CD4-positive, alpha-beta memory T cell (primary cell): Measurements from ENCODE around the gene WNT8B. TPM values are rescaled to one million over a fixed set of nuclear protein-coding genes. Genes with fewer than 3 reads are reported as not detected.

Experiments
- CTCF ChIA-PET: fragments of 350-600 bp; sonication (Branson Sonifier 250); formaldehyde crosslinking; loops from one replicate; lab custom pipeline; 2021; ENCODE audit warnings: inconsistent platforms; ENCODE audit not compliant: partially characterized antibody; lab: Charles Lee
- POLR2A ChIA-PET: fragments of 350-600 bp; sonication (Branson Sonifier 250); formaldehyde crosslinking; loops from one replicate; lab custom pipeline; 2021; ENCODE audit not compliant: partially characterized antibody; lab: Charles Lee
- DNase-seq, 5 donors: peaks; one replicate each; pipeline versions ENCODE4 v3.0.0 to v3.0.0-alpha.2; 2020 to 2022; ENCODE audit warnings: mixed read lengths in 1 of 5
- H3K27ac ChIP-seq: one replicate; pipeline ENCODE4 v1.7.0; 2013; ENCODE audit warnings: low read depth, low read length
- H3K27me3 ChIP-seq: 2 replicates; pipeline ENCODE4 v1.7.0; 2013; ENCODE audit warnings: mild to moderate bottlenecking, low read length, moderate library complexity; ENCODE audit not compliant: insufficient read depth
- H3K36me3 ChIP-seq: 2 replicates; pipeline ENCODE4 v1.7.0; 2013; ENCODE audit warnings: mild to moderate bottlenecking, low read length, moderate library complexity; ENCODE audit not compliant: insufficient read depth
- H3K4me1 ChIP-seq: 2 replicates; pipeline ENCODE4 v1.7.0; 2013; ENCODE audit warnings: mild to moderate bottlenecking, low read length, moderate library complexity; ENCODE audit not compliant: insufficient read depth
- H3K4me3 ChIP-seq, 2 donors: one replicate each; pipeline ENCODE4 v1.7.0; 2013; ENCODE audit warnings: low read length in 2 of 2, mild to moderate bottlenecking in 1 of 2
- H3K9me3 ChIP-seq, 2 donors: one replicate each; pipeline ENCODE4 v1.7.0; 2013; ENCODE audit warnings: low read length in 2 of 2, control low read depth in 1 of 2; ENCODE audit not compliant: control insufficient read depth in 1 of 2
- H3K27ac Mint-ChIP-seq, 7 donors: one replicate each; pipeline ENCODE4 v1.8.0; 2020 to 2021; ENCODE audit warnings: mixed read lengths in 7 of 7, mild to moderate bottlenecking in 6 of 7, inconsistent platforms in 3 of 7, moderate library complexity in 3 of 7
- H3K27me3 Mint-ChIP-seq, 2 donors: one replicate each; pipeline ENCODE4 v1.8.0; 2020 to 2021; ENCODE audit warnings: mixed read lengths in 2 of 2
- H3K36me3 Mint-ChIP-seq, 2 donors: one replicate each; pipeline ENCODE4 v1.8.0; 2020 to 2021; ENCODE audit warnings: mixed read lengths in 2 of 2, inconsistent platforms in 1 of 2, mild to moderate bottlenecking in 1 of 2
- H3K4me1 Mint-ChIP-seq, 4 donors: one replicate each; pipeline ENCODE4 v1.8.0; 2020 to 2021; ENCODE audit warnings: mixed read lengths in 4 of 4, mild to moderate bottlenecking in 1 of 4
- H3K4me3 Mint-ChIP-seq, 8 donors: one replicate each; pipeline ENCODE4 v1.8.0; 2020 to 2021; ENCODE audit warnings: mixed read lengths in 8 of 8, mild to moderate bottlenecking in 7 of 8, moderate library complexity in 6 of 8, inconsistent platforms in 3 of 8
- H3K9me3 Mint-ChIP-seq, 8 donors: one replicate each; pipeline ENCODE4 v1.8.0; 2020 to 2021; ENCODE audit warnings: mixed read lengths in 8 of 8, mild to moderate bottlenecking in 5 of 8, inconsistent platforms in 3 of 8, moderate library complexity in 1 of 8
- intact Hi-C: fragments of 100-400 bp; cut with micrococcal nuclease; formaldehyde crosslinking; loops from one replicate; pipeline ENCODE4 v1.15.1; 2023
- polyA plus RNA-seq, 2 donors: library from polyadenylated mRNA; unstranded; fragments of 300-500 nt; fragmentation: Illumina TruSeq; gene quantifications; one replicate each; pipeline ENCODE4 v1.2.3, GENCODE V29; 2021
- total RNA-seq, 2 experiments: library from RNA; stranded (reverse); gene quantifications; one replicate each; pipeline ENCODE4 v1.2.3, GENCODE V29; 2021

WNT8B gene
- total and polyA plus RNA-seq, 4 experiments from 2014 or later = not detected

DNA sequence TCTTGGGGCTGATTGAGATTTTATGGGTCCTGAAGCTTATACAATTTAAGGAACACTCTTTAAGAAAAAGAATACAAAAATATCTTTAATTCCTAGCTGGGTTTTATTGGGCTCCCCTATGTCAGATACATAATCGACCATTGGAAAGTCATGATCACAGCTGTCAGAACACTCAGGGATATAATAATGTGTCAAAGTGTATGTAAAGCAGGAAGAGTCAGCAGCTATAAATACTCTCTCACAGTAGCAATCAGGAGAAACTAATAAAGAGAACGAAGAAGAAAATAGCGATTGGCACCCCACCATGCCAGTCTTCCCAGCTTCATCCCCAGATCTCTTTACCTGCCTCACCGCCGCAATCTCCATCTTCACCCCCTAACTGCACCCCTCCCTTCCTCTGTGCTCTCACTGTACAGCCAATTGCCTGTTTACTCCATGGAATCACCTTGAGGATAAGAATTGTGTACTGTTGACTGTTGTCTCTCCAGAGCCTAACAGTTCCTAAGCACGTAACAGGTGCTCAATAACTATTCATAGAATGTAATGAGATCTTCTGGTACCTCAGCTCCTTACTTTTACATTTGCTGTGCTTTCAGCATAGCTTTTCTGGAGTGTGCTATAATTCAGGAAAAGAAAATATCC is 24.0 kb upstream of the WNT8B start:
- Mint-ChIP-seq H3K4me1 (peaks cover 0 to 1% (median under 1%) of the 10 kb centered on the region in 4 donors), H3K9me3 (no peaks in the 10 kb centered on the region), H3K4me3 (no peak overlapping the region), H3K36me3 (no peaks in the 10 kb centered on the region), H3K27ac (no peak overlapping the region), H3K27me3 (peaks cover 1 to 2% of the 10 kb centered on the region in 2 donors)
- Histone ChIP-seq H3K4me1 (no peaks in the 10 kb centered on the region), H3K27me3 (no peaks in the 10 kb centered on the region), H3K27ac (no peak overlapping the region), H3K4me3 (no peak overlapping the region), H3K9me3 (no peaks in the 10 kb centered on the region), H3K36me3 (no peaks in the 10 kb centered on the region)
- intact Hi-C loops = no loop called here
- ChIA-PET CTCF (interaction anchor here (0.8 to 3.6 kb wide), 5 partner anchors 43 to 101 kb away, joined by 3 to 14 read pairs (median 10); no protein-coding TSS in a partner anchor), POLR2A (no interaction called here)
- no peak for DNase-seq

DNA sequence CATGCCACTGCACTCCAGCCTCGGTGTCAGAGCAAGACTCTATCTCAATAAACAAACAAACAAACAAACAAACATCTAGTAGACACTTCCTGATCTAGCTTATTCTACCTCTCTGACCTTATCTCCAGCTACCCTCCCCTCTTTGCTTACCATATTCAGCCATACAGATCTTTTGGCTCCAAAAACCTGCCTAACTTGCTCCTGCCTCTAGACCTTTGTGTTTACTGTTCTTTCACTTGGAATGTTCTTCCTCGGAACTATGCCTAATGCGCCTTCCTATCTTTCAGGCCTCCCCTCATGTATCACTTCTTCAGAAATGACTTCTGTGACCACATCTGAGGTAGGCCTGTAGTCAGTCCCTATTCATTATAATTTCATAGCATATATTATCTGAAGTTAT is 20.3 kb upstream of the WNT8B start:
- intact Hi-C loops = no loop called here
- CTCF ChIA-PET = interaction anchor here (0.7 to 1.0 kb wide), 3 partner anchors 10 to 105 kb away, joined by 4 read pairs; no protein-coding TSS in a partner anchor
- H3K4me3 Mint-ChIP-seq = no peak overlapping the region
- POLR2A ChIA-PET = no interaction called here
- H3K4me1 ChIP-seq = no peaks in the 10 kb centered on the region
- DNase-seq = no peak
- no peaks in the 10 kb centered on the region for H3K4me1 Mint-ChIP-seq
- no peak overlapping the region for H3K27ac Mint-ChIP-seq
- no peak overlapping the region for H3K4me3 ChIP-seq
- H3K27ac ChIP-seq = no peak overlapping the region
- no peaks in the 10 kb centered on the region for H3K27me3 ChIP-seq
- H3K9me3 Mint-ChIP-seq = no peaks in the 10 kb centered on the region
- no peaks in the 10 kb centered on the region for H3K9me3 ChIP-seq
- H3K27me3 Mint-ChIP-seq = peaks cover 0 to 3% of the 10 kb centered on the region in 2 donors
- no peaks in the 10 kb centered on the region for H3K36me3 Mint-ChIP-seq
- no peaks in the 10 kb centered on the region for H3K36me3 ChIP-seq

DNA sequence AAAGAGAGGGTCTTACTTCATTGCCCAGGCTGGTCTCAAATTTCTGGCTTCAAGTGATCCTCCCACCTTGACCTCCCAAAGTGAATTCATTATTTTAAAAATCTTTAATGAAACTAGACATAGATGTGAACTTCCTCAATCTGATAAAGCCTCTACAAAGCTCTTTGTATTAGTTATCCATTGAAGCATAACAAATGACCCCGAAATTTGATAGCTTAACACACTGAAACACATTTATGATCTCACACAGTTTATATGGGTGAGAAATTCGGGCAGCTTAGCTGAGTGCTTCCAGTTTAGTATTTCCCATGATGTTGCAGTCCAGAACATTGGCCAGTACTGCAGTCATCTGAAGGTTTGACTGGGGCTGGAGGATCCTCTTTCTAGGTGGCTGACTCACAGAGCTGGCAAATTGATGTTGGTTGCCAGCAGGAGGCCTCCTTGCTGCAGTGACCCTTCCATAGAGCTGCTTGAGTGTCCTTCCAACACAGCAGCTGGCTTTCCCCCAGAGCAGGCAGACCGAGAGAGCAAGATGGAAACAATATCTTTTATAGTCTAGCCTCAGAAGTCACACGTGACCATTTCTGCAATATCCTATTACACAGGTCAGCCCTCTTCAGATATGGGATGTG is 16.6 kb upstream of the WNT8B start:
- no peaks in the 10 kb centered on the region for H3K36me3 Mint-ChIP-seq
- H3K27ac Mint-ChIP-seq = no peak overlapping the region
- no peak overlapping the region for H3K4me3 Mint-ChIP-seq
- no peak for DNase-seq
- no peaks in the 10 kb centered on the region for H3K9me3 Mint-ChIP-seq
- no peaks in the 10 kb centered on the region for H3K27me3 ChIP-seq
- H3K4me1 ChIP-seq = no peaks in the 10 kb centered on the region
- ChIA-PET POLR2A (no interaction called here), CTCF (interaction anchor here (0.9 to 2.2 kb wide), 3 partner anchors 62 to 72 kb away, joined by 3 to 5 read pairs (median 3); no protein-coding TSS in a partner anchor)
- peaks cover 0 to 3% of the 10 kb centered on the region in 2 donors for H3K27me3 Mint-ChIP-seq
- intact Hi-C loops = no loop called here
- H3K4me3 ChIP-seq = no peak overlapping the region
- H3K9me3 ChIP-seq = no peaks in the 10 kb centered on the region
- no peaks in the 10 kb centered on the region for H3K36me3 ChIP-seq
- no peaks in the 10 kb centered on the region for H3K4me1 Mint-ChIP-seq
- H3K27ac ChIP-seq = no peak overlapping the region

DNA sequence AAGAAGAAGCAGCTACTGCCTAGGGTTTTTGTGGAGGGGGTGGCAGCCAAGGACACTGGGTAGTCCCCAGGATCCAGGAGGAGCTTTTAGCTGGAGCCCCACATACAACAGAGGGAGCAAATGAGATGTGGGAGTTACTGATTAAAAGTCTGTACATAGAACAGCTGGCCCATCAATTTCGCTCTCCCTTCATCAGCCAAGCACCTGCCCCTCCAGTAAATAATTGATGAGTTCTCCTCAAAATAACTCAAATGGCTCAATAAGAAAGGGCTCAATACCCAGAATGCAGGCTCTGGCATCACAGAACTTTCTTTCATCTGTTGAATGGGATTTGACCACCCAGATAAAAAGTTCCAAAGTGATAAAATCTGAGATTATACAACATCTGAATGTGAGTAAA is 15.1 kb upstream of the WNT8B start:
- Histone ChIP-seq H3K9me3 (no peaks in the 10 kb centered on the region), H3K27me3 (no peaks in the 10 kb centered on the region), H3K4me1 (no peaks in the 10 kb centered on the region), H3K36me3 (no peaks in the 10 kb centered on the region), H3K4me3 (no peak overlapping the region), H3K27ac (no peak overlapping the region)
- H3K4me3 Mint-ChIP-seq = no peak overlapping the region
- peaks cover 6% of the 10 kb centered on the region in 2 donors for H3K27me3 Mint-ChIP-seq
- H3K36me3 Mint-ChIP-seq = no peaks in the 10 kb centered on the region
- no peak overlapping the region for H3K27ac Mint-ChIP-seq
- intact Hi-C loops = no loop called here
- DNase-seq = no peak
- H3K4me1 Mint-ChIP-seq = no peaks in the 10 kb centered on the region
- POLR2A ChIA-PET = no interaction called here
- H3K9me3 Mint-ChIP-seq = no peaks in the 10 kb centered on the region
- CTCF ChIA-PET = interaction anchor here (1.6 kb wide), 1 partner anchor 62 kb away, joined by 3 read pairs; no protein-coding TSS in a partner anchor

DNA sequence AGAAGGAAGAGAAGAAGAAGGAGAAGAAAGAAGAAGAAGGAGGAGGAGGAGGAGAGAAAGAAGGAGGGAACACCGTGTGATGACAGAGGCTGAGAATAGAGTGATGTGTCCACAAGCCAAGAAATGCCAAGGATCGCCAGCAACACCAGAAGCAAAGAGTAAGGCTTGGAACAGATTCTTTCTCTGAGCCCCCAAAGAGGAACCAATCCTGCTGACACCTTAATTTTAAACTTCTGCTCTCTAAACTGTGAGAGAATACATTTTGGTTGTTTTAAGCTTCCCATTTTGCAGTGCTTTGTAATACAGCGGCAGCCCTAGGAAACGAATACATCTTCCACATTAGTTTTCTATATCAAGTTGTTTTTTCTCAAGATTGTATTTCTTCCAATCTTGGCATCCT is 13.9 kb upstream of the WNT8B start:
- H3K4me1 ChIP-seq = no peaks in the 10 kb centered on the region
- H3K36me3 Mint-ChIP-seq = no peaks in the 10 kb centered on the region
- intact Hi-C loops = no loop called here

DNA sequence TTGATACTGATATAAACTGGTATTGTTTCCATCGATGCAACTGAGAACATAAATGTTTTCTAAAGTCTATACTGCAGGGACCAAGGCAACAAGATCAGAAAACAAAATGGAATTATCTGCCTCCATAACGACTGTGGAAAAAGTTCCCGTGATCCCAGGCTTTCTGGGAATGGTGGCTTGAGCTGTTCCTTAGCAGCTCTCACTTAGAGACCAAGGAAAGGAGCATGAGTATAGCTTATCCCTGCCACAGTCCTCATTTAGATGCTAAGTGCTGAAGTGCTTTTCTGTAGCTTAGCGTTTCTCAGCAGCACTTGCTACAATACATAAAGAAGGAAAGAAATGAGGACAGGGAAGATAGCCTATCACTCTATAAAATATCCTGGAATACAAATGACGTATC is 5.5 kb downstream of the WNT8B start:
- intact Hi-C loops = no loop called here
- POLR2A ChIA-PET = no interaction called here
- H3K4me3 Mint-ChIP-seq = no peak overlapping the region
- Histone ChIP-seq H3K4me1 (no peaks in the 10 kb centered on the region), H3K36me3 (no peaks in the 10 kb centered on the region), H3K4me3 (no peak overlapping the region), H3K27ac (no peak overlapping the region), H3K9me3 (no peaks in the 10 kb centered on the region), H3K27me3 (no peaks in the 10 kb centered on the region)
- H3K9me3 Mint-ChIP-seq = no peaks in the 10 kb centered on the region
- H3K4me1 Mint-ChIP-seq = no peaks in the 10 kb centered on the region
- H3K27me3 Mint-ChIP-seq = peaks cover 1 to 3% of the 10 kb centered on the region in 2 donors
- no peak for DNase-seq
- no peaks in the 10 kb centered on the region for H3K36me3 Mint-ChIP-seq
- no peak overlapping the region for H3K27ac Mint-ChIP-seq
- CTCF ChIA-PET = no interaction called here

More for the DNA sequence above, 13.9 kb upstream of the WNT8B start:
- POLR2A ChIA-PET = no interaction called here
- H3K4me3 ChIP-seq = no peak overlapping the region
- H3K36me3 ChIP-seq = no peaks in the 10 kb centered on the region
- H3K27ac ChIP-seq = no peak overlapping the region
- H3K27me3 ChIP-seq = no peaks in the 10 kb centered on the region
- no peak for DNase-seq
- H3K9me3 ChIP-seq = no peaks in the 10 kb centered on the region
- peaks cover 6% of the 10 kb centered on the region in 2 donors for H3K27me3 Mint-ChIP-seq
- no peaks in the 10 kb centered on the region for H3K9me3 Mint-ChIP-seq
- H3K27ac Mint-ChIP-seq = no peak overlapping the region
- no peaks in the 10 kb centered on the region for H3K4me1 Mint-ChIP-seq
- CTCF ChIA-PET = no interaction called here
- no peak overlapping the region for H3K4me3 Mint-ChIP-seq

DNA sequence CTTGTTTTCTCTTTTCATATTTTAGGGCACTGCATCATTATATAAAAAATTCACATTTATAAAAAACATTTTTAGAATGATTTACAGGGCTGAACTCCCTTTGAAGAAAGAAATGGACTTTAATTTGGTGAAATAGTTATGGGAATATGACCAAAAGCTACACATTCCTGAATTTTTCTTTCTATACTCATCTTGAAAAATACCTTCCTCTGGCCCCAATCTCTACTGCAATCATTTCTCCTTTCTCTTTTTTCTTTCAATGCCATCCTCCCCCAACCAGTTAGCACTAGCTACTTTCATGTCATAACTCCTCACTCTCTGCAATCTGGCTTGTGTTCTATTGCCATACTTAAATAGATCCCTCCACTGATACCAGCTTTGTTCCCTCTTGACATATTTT is 6.2 kb downstream of the WNT8B start:
- no peaks in the 10 kb centered on the region for H3K36me3 ChIP-seq
- peaks cover 1 to 3% of the 10 kb centered on the region in 2 donors for H3K27me3 Mint-ChIP-seq

More for the DNA sequence above, 6.2 kb downstream of the WNT8B start:
- H3K4me3 ChIP-seq = no peak overlapping the region
- H3K27ac ChIP-seq = no peak overlapping the region
- no peaks in the 10 kb centered on the region for H3K27me3 ChIP-seq
- no peak overlapping the region for H3K27ac Mint-ChIP-seq
- H3K4me1 ChIP-seq = no peaks in the 10 kb centered on the region
- no peaks in the 10 kb centered on the region for H3K4me1 Mint-ChIP-seq
- no peaks in the 10 kb centered on the region for H3K9me3 Mint-ChIP-seq
- intact Hi-C loops = no loop called here
- POLR2A ChIA-PET = interaction anchor here (0.6 kb wide), 1 partner anchor 66 kb away, joined by 3 read pairs; the partner anchor contains the start of gene HIF1AN
- DNase-seq = no peak
- no peaks in the 10 kb centered on the region for H3K36me3 Mint-ChIP-seq
- CTCF ChIA-PET = interaction anchor here (0.7 to 2.1 kb wide), 2 partner anchors 14 to 25 kb away, joined by 3 to 9 read pairs; no protein-coding TSS in a partner anchor
- no peak overlapping the region for H3K4me3 Mint-ChIP-seq
- H3K9me3 ChIP-seq = no peaks in the 10 kb centered on the region
